Effector memory CD4-positive, alpha-beta T cell (primary cell): ENCODE data around the gene DUSP3.
A peak's percentile ranks its signal among the peaks of the same experiment; 100 is the strongest.

Source experiments
- DNase-seq, 3 donors: peaks; one replicate each; pipeline ENCODE4 v3.0.0-alpha.2; 2020
- H3K27ac ChIP-seq: 2 replicates; pipeline ENCODE4 v1.7.0; 2013; ENCODE audit warnings: mild to moderate bottlenecking, low read length, moderate library complexity; ENCODE audit not compliant: insufficient read depth, poor library complexity, severe bottlenecking
- H3K27me3 ChIP-seq: replicated peaks from 2 replicates; pipeline ENCODE4 v1.7.0; 2013; ENCODE audit warnings: mild to moderate bottlenecking, low read length; ENCODE audit not compliant: insufficient read depth, control insufficient read depth, poor library complexity, severe bottlenecking
- H3K36me3 ChIP-seq: 2 replicates; pipeline ENCODE4 v1.7.0; 2013; ENCODE audit warnings: mild to moderate bottlenecking, low read length, moderate library complexity; ENCODE audit not compliant: control insufficient read depth, insufficient read depth
- H3K4me1 ChIP-seq: 2 replicates; pipeline ENCODE4 v1.7.0; 2013; ENCODE audit warnings: low read length, mild to moderate bottlenecking; ENCODE audit not compliant: control insufficient read depth, insufficient read depth, poor library complexity, severe bottlenecking
- H3K4me3 ChIP-seq: 2 replicates; pipeline ENCODE4 v1.7.0; 2013; ENCODE audit warnings: low read length, low read depth, mild to moderate bottlenecking; ENCODE audit not compliant: insufficient read depth, poor library complexity, severe bottlenecking
- H3K9me3 ChIP-seq: 2 replicates; pipeline ENCODE4 v1.7.0; 2013; ENCODE audit warnings: mild to moderate bottlenecking, low read length, moderate library complexity; ENCODE audit not compliant: control insufficient read depth
- total RNA-seq, 3 donors: gene quantifications; one replicate each; lab custom pipeline; 2026; lab: John Stamatoyannopoulos, UW

The DUSP3 gene
- 15.4 to 16.3 (median 15.9) reads per million in 3 donors for total RNA-seq

DNA sequence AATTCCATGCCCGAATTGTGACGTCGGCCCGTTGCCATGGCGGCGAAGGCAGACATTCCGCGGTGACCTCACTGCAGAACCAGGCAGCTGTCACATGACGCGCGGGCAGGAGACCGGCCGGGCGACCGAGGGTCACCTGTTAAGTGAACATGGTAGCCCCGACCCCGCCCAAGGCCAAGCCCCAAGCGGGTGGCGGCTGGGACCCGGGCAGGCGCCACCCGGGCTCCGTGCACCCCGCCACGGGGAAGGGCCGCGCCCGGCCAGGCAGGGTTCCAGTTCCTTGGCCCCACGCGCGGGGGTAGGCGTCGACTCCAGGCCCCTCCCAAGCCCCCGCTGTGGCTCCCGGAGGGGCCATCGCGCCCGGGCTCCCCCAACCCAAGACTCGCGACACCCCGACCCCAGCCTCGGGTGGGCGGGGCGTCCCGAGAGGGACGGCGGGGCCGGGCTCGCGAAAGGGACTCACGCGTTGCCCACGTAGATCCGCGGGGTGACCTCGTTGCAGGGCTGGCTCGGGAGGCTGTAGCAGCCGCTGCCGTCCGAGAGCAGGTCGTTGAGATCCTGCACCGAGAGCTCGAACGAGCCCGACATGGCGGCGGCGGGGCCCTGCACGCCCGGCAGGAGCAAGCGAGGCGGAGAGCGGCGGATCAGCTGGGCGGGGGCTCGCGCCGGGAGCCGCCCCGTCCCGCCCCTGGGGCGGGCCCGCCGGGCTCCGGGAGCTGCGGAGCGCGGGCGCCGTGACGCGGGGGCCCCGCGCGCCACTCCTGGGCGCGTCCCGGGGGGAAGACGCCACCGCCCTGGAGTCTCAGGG lies at the start of gene DUSP3:
TSS of gene DUSP3 (minus strand) at position 641 of the 808 bp plus-strand sequence. CDS start at position 588, 53 bp downstream.
- H3K27me3 ChIP-seq, result no peaks in the 10 kb centered on the region
- peak within 1 kb of the TSS; percentile 84 for H3K4me3 ChIP-seq
- H3K4me1 ChIP-seq, result peaks cover 14% of the 10 kb centered on the region
- peak; percentile 43 to 64 (median 59) for DNase-seq
- no peaks in the 10 kb centered on the region for H3K9me3 ChIP-seq
- peak within 1 kb of the TSS; percentile 71 for H3K27ac ChIP-seq
- H3K36me3 ChIP-seq, result peaks cover 6% of the 10 kb centered on the region

- no peaks in the 10 kb centered on the region for H3K27me3 ChIP-seq
- DNase-seq, result no peak
- no peaks in the 10 kb centered on the region for H3K4me1 ChIP-seq
- H3K27ac ChIP-seq, result no peak overlapping the region
- H3K4me3 ChIP-seq, result no peak overlapping the region
- H3K9me3 ChIP-seq, result no peaks in the 10 kb centered on the region
- H3K36me3 ChIP-seq, result no peaks in the 10 kb centered on the region
Observed at GRCh38 chr17:43827596-43827995, 48.8 kb upstream of the DUSP3 start.

DNA sequence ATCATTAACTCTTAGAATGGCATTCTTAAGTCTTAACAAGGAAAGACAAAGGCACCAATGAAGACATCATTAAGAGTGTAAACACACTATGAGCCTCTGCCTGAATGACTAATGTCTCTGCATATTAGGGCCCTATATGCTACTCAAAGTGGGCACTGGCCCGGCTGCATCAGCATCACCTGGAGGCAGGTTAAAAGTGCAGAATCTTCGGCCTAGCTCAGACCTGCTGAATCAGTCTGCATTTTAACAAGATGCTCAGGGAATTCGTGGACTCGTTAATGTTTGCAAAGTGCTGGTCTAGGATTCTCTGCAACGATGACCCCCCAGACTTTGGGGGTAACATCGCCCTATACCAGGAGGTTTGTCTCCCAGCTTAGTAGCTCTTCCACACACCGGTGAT lies 47.4 kb upstream of the DUSP3 start:
- Histone ChIP-seq H3K4me1 (no peaks in the 10 kb centered on the region), H3K27me3 (no peaks in the 10 kb centered on the region), H3K9me3 (no peaks in the 10 kb centered on the region), H3K27ac (no peak overlapping the region), H3K36me3 (no peaks in the 10 kb centered on the region), H3K4me3 (no peak overlapping the region)
- no peak for DNase-seq

GRCh38 chr17:43825567-43825966 lies 46.8 kb upstream of the DUSP3 start:
- H3K9me3 ChIP-seq, result no peaks in the 10 kb centered on the region
- no peak overlapping the region for H3K27ac ChIP-seq
- no peak for DNase-seq
- H3K4me1 ChIP-seq, result no peaks in the 10 kb centered on the region
- H3K4me3 ChIP-seq, result no peak overlapping the region
- no peaks in the 10 kb centered on the region for H3K36me3 ChIP-seq
- no peaks in the 10 kb centered on the region for H3K27me3 ChIP-seq

GRCh38 chr17:43823350-43824084 lies 44.7 kb upstream of the DUSP3 start:
- Histone ChIP-seq H3K36me3 (no peaks in the 10 kb centered on the region), H3K4me3 (no peak overlapping the region), H3K9me3 (no peaks in the 10 kb centered on the region), H3K27ac (no peak overlapping the region), H3K4me1 (no peaks in the 10 kb centered on the region), H3K27me3 (no peaks in the 10 kb centered on the region)
- DNase-seq, result no peak

DNA sequence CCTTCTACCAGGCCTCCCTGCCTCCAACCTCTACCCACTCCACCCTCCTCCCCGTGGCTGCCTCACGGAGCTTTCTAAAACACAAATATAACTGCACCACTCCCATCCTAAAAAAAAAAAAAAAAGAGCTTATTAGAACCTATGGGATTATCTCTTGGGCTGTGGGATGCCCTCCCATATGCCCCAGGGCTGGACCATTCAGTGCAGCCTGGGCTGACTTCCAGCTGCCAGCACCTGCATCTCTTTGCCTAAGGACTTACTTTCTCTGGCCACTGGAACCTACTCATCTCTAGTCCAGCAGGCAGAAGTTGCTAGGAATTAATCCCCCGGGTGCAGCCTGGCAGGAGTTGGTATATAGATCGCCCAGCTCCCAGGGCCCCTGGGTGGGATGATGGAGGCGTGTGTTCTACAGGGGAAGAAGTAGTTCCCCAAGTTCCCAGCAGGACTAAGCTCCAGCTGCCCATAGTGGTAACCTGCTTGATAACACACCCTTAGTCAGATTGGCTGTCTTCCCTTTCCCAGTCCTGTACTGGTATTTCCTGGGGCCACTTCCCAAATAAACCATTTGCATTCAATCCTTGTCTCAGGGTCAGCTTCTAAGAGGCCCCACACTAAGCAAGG lies 43.9 kb upstream of the DUSP3 start:
- Histone ChIP-seq H3K27me3 (no peaks in the 10 kb centered on the region), H3K9me3 (no peaks in the 10 kb centered on the region), H3K27ac (no peak overlapping the region), H3K4me3 (no peak overlapping the region), H3K4me1 (no peaks in the 10 kb centered on the region), H3K36me3 (no peaks in the 10 kb centered on the region)
- DNase-seq, result no peak

DNA sequence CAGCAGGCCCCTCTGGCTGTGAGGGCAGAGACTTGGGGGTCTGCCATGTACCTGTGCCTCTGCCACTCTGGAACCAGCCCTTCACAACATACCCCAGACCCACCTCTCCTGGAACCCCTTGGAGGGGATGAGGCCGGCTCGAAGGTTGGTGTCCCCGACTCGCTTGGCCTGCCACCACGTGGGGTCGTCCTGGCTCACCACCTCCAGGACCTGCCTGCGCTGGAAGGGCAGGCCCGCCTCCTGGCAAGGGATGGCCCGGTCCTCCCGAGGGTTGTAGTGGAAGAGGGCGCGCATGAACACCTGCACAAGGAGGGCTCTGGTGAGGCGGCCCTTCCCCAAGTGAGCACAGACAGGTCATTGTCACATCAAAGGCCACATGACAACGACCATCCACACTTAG lies 42.0 kb upstream of the DUSP3 start:
- no peak overlapping the region for H3K4me3 ChIP-seq
- no peaks in the 10 kb centered on the region for H3K27me3 ChIP-seq
- H3K27ac ChIP-seq, result no peak overlapping the region

GRCh38 chr17:43818966-43819365 lies 40.2 kb upstream of the DUSP3 start:
- Histone ChIP-seq H3K9me3 (no peaks in the 10 kb centered on the region), H3K36me3 (no peaks in the 10 kb centered on the region), H3K27ac (no peak overlapping the region), H3K4me3 (no peak overlapping the region), H3K4me1 (no peaks in the 10 kb centered on the region), H3K27me3 (no peaks in the 10 kb centered on the region)
- no peak for DNase-seq

More for the DNA sequence above, 42.0 kb upstream of the DUSP3 start:
- no peaks in the 10 kb centered on the region for H3K4me1 ChIP-seq
- H3K36me3 ChIP-seq, result no peaks in the 10 kb centered on the region
- no peaks in the 10 kb centered on the region for H3K9me3 ChIP-seq
- no peak for DNase-seq

DNA sequence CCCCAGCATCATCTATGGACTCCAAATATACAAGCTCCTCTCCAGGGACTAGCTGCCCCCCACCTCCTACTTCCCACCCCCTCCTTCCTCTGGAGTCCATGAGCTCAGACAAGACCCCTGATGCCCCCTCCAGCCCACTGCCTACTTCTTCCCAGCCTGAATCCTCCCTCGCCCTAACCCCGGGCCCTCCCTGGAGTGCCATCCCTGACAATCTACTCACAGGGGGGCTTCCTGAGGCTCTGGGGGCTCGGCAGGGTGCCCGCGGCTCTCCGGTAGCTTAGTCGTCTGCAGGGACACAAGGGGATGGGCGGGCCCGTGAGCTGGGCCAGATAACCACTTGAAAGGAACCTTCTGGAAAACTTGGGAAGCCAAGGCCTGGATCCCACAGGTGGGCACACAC lies 39.0 kb upstream of the DUSP3 start:
- no peaks in the 10 kb centered on the region for H3K4me1 ChIP-seq
- no peaks in the 10 kb centered on the region for H3K36me3 ChIP-seq
- no peak for DNase-seq
- no peaks in the 10 kb centered on the region for H3K9me3 ChIP-seq
- H3K27me3 ChIP-seq, result no peaks in the 10 kb centered on the region
- no peak overlapping the region for H3K27ac ChIP-seq
- H3K4me3 ChIP-seq, result no peak overlapping the region
